Ovary (tissue), 3 donors: ENCODE results near the gene KCNH6.

ENCODE experiments used
- CTCF ChIP-seq, 3 donors: fragments of 450-650 bp in 2 of 3; fragments of 200-600 bp in 1 of 3; IDR thresholded peaks; one replicate each; pipeline versions ENCODE4 v1.5.1 to v1.8.0; 2016 to 2022; ENCODE audit warnings: antibody characterized with exemption in 3 of 3, mild to moderate bottlenecking in 1 of 3
- EP300 ChIP-seq: sonication (generic); formaldehyde crosslinking; IDR thresholded peaks from one replicate; pipeline ENCODE4 v1.6.1; 2017; ENCODE audit warnings: antibody characterized with exemption
- POLR2A ChIP-seq: fragments of 450-650 bp; IDR thresholded peaks from one replicate; pipeline ENCODE4 v1.6.1; 2017; ENCODE audit warnings: antibody characterized with exemption, mild to moderate bottlenecking, moderate library complexity
- donor health status: DM: no; HTN: no; CAD: no.

- no peak for TF ChIP-seq CTCF (IDR thresholded peaks at IDR 0.05)
- TF ChIP-seq POLR2A = no peak
- TF ChIP-seq EP300 = no peak
Observed at GRCh38 chr17:63495491-63495890, 27.7 kb upstream of the KCNH6 start.
